ENCODE results near the gene HSPB7.
"Not testable (repeated sequence)": the region's sequence is repeated elsewhere in the genome, so short reads cannot be mapped to it uniquely, and the experiment has no call there.

Gene HSPB7

DNA sequence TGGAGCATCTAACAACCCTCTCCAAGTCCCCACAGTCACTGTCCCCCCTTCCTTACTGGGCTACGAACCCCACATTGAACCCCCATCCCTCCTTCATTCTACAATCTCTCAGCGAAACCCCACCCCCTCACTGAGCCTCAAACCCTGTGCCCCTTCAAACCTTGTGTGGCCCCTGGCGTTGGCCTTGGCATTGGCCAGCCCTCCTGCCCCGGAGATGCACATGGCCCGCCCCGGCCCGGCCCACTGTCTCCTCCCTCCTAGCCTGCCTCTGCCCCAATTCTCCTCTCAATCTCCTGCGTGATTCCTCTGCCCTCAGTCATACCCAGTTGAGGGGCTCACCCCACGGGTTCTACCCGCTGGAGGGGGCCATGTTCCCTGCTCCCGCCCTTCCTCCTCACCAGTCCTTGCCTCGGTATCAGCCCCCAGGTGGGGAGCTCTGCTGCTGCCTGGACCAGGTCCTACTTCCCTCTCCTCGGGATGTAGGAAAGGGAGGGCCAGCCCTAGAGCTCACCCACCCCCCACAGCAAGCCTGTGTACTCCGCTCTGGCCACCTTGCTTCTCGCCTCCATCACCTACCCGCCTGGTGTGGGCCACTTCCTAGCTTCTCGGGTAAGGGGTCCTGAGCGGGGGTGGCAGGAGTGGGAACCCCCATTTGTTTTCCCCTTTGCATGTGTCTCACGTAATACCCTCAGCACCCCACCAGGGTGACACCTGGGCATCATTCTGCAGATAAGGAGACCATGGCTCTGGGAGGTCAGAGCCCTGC, 10.6 kb upstream of the HSPB7 start:
- H3K27me3 ChIP-seq (ENCODE audit: control insufficient read depth, insufficient read depth, low read length): no peaks in the 10 kb centered on the region
- no peak overlapping the region for H3K9ac ChIP-seq (ENCODE audit: low read length)
- no peak overlapping the region for H3K27ac ChIP-seq (ENCODE audit: low read depth, low read length)
- no peaks in the 10 kb centered on the region for H3K36me3 ChIP-seq (ENCODE audit: control insufficient read depth, insufficient read depth, low read length)
- no peak overlapping the region for H3K4me3 ChIP-seq (ENCODE audit: low read length)
- H3K4me1 ChIP-seq (ENCODE audit: control insufficient read depth, insufficient read depth, low read length): peaks cover 2% of the 10 kb centered on the region

DNA sequence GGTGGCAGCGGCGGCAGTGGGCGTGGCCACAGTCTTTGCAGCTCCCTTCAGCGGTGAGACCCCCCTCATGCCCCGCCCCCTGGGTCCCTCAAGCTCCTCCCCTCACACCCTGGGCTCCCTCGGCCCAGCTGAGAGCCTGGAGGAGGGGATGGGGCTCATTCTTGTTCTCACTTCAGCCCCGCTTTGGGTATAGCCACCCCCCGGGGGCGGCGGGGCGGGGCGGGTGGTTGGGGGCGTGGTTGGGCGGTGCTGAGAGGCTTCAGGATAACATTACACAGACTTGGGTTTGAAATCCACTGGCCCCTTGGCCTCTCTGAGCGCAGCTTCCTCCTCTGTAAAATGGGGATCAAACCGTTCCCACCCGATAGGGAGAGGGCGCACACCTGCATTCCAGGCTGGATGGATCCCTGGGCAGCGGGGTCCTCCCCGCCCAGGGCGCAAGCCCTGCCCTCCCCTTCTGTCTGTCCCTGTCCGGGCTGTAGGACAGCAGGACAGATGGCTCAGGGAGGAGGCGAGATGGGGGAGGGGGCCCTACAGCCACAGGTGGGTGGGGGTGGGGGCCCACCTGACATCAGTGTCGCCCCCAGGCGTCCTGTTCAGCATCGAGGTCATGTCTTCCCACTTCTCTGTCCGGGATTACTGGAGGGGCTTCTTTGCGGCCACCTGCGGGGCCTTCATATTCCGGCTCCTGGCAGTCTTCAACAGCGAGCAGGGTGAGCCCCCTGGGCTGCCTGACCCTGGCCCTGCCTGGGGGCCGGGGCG, 9.1 kb upstream of the HSPB7 start:
- Histone ChIP-seq H3K4me1 (ENCODE audit: control insufficient read depth, insufficient read depth, low read length) (peaks cover 2% of the 10 kb centered on the region), H3K9ac (ENCODE audit: low read length) (peak overlapping the region; percentile 11), H3K27ac (ENCODE audit: low read depth, low read length) (peak overlapping the region; percentile 40), H3K36me3 (ENCODE audit: control insufficient read depth, insufficient read depth, low read length) (no peaks in the 10 kb centered on the region), H3K27me3 (ENCODE audit: control insufficient read depth, insufficient read depth, low read length) (no peaks in the 10 kb centered on the region), H3K4me3 (ENCODE audit: low read length) (peak overlapping the region; percentile 48)

DNA sequence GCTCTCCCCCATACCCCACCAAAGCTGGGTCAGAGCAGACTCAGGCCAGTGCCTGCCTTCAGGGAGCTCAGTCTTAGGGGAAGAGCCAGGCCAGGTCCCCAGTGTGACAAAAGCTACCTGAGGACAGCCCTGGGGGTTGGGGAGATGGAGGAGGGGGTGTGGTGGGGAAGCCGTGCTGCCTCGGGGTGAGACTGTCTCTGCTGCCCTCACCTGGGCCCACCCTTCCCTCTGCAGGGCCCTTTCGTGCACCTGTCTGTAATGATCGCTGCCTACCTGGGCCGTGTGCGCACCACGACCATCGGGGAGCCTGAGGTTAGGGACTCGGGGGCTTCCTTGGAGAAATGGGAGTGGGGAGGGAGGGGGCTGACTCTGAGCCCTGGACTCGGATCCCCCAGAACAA, 8.5 kb upstream of the HSPB7 start:
- H3K9ac ChIP-seq (ENCODE audit: low read length); H3K4me1 ChIP-seq (ENCODE audit: control insufficient read depth, insufficient read depth, low read length); H3K4me3 ChIP-seq (ENCODE audit: low read length); H3K27ac ChIP-seq (ENCODE audit: low read depth, low read length); H3K27me3 ChIP-seq (ENCODE audit: control insufficient read depth, insufficient read depth, low read length); H3K36me3 ChIP-seq (ENCODE audit: control insufficient read depth, insufficient read depth, low read length): not testable (repeated sequence)

GRCh38 chr1:16023050-16023653, 5.3 kb upstream of the HSPB7 start:
- Histone ChIP-seq H3K9ac (ENCODE audit: low read length) (no peak overlapping the region), H3K36me3 (ENCODE audit: control insufficient read depth, insufficient read depth, low read length) (no peaks in the 10 kb centered on the region), H3K27ac (ENCODE audit: low read depth, low read length) (no peak overlapping the region), H3K4me1 (ENCODE audit: control insufficient read depth, insufficient read depth, low read length) (peaks cover 32% of the 10 kb centered on the region), H3K27me3 (ENCODE audit: control insufficient read depth, insufficient read depth, low read length) (no peaks in the 10 kb centered on the region), H3K4me3 (ENCODE audit: low read length) (no peak overlapping the region)

DNA sequence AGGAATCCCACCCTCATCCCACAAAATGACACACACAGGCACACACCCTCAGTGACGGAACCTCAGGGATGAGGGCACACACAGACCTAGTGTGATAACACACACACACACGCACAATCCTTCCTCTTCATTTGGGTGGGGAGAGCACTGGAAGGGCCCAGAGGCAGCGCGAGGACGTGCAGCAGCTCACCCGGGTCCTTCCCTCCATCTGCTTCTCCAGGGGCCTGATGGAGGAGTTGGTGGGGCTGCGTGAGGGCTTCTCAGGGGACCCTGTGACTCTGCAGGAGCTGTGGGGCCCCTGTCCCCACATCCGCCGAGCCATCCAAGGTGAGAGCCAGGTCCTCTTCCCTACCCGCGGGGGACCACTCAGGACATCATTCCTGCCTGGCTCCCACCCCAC, 4.5 kb upstream of the HSPB7 start:
- peak overlapping the region; percentile 19 for H3K27ac ChIP-seq (ENCODE audit: low read depth, low read length)
- H3K4me3 ChIP-seq (ENCODE audit: low read length): no peak overlapping the region
- H3K36me3 ChIP-seq (ENCODE audit: control insufficient read depth, insufficient read depth, low read length): no peaks in the 10 kb centered on the region
- H3K9ac ChIP-seq (ENCODE audit: low read length): no peak overlapping the region
- H3K27me3 ChIP-seq (ENCODE audit: control insufficient read depth, insufficient read depth, low read length): no peaks in the 10 kb centered on the region
- H3K4me1 ChIP-seq (ENCODE audit: control insufficient read depth, insufficient read depth, low read length): peaks cover 34% of the 10 kb centered on the region

GRCh38 chr1:16021681-16022080, 3.8 kb upstream of the HSPB7 start, which contains the start of gene CLCNKA:
Gene CLCNKA (plus strand): TSS chr1:16022036. CDS start chr1:16022620, 584 bp downstream.
- H3K36me3 ChIP-seq (ENCODE audit: control insufficient read depth, insufficient read depth, low read length): no peaks in the 10 kb centered on the region
- no peak within 1 kb of the TSS for H3K4me3 ChIP-seq (ENCODE audit: low read length)
- H3K9ac ChIP-seq (ENCODE audit: low read length): no peak within 1 kb of the TSS
- H3K27me3 ChIP-seq (ENCODE audit: control insufficient read depth, insufficient read depth, low read length): no peaks in the 10 kb centered on the region
- peak within 1 kb of the TSS; percentile 99 for H3K27ac ChIP-seq (ENCODE audit: low read depth, low read length)
- peaks cover 34% of the 10 kb centered on the region for H3K4me1 ChIP-seq (ENCODE audit: control insufficient read depth, insufficient read depth, low read length)

- H3K27me3 ChIP-seq (ENCODE audit: control insufficient read depth, insufficient read depth, low read length); H3K9ac ChIP-seq (ENCODE audit: low read length); H3K4me3 ChIP-seq (ENCODE audit: low read length); H3K36me3 ChIP-seq (ENCODE audit: control insufficient read depth, insufficient read depth, low read length): not testable (repeated sequence)
- Histone ChIP-seq H3K27ac (ENCODE audit: low read depth, low read length) (peak overlapping the region; percentile 99), H3K4me1 (ENCODE audit: control insufficient read depth, insufficient read depth, low read length) (peaks cover 37% of the 10 kb centered on the region)
These were observed 3.0 kb upstream of the HSPB7 start for GRCh38 chr1:16020878-16021277.

- no peaks in the 10 kb centered on the region for H3K36me3 ChIP-seq (ENCODE audit: control insufficient read depth, insufficient read depth, low read length)
- H3K27me3 ChIP-seq (ENCODE audit: control insufficient read depth, insufficient read depth, low read length): no peaks in the 10 kb centered on the region
- H3K27ac ChIP-seq (ENCODE audit: low read depth, low read length): peak overlapping the region; percentile 99
- no peak overlapping the region for H3K9ac ChIP-seq (ENCODE audit: low read length)
- H3K4me3 ChIP-seq (ENCODE audit: low read length): no peak overlapping the region
- H3K4me1 ChIP-seq (ENCODE audit: control insufficient read depth, insufficient read depth, low read length): peaks cover 41% of the 10 kb centered on the region
These were observed 2.5 kb upstream of the HSPB7 start for GRCh38 chr1:16020325-16020724.

DNA sequence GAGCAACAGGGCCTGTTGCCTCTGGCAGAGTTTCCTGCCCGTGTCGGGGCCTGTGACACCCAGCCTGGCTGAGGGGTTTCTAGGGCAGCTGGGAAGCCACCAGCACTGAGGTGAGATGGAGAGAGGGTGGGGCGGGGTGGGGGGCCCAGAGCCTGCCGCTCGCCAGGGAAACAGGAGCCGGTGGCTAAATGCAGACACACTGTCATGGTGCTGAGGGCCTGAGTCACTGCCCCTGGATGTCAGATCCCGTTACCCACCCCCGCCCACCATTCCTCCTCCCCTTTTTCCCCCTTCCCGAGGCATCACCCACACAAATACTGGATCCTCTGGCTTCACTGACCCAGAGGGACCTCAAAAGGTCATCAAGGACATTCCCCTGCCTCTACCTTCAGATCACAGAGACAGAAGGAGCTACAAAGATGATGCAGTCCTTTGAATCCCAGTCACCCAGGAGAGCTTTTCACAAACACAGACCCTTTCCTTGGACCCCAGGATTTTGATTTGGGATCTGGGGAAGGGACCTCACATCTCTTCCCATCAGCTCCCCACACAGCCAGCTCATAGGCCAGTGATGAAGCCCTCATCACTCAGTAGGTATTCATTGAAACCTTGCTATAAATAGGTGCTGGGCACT, 1.9 kb upstream of the HSPB7 start:
- Histone ChIP-seq H3K27ac (ENCODE audit: low read depth, low read length) (peak overlapping the region; percentile 99), H3K4me1 (ENCODE audit: control insufficient read depth, insufficient read depth, low read length) (peaks cover 47% of the 10 kb centered on the region), H3K4me3 (ENCODE audit: low read length) (no peak overlapping the region), H3K27me3 (ENCODE audit: control insufficient read depth, insufficient read depth, low read length) (no peaks in the 10 kb centered on the region), H3K9ac (ENCODE audit: low read length) (no peak overlapping the region), H3K36me3 (ENCODE audit: control insufficient read depth, insufficient read depth, low read length) (no peaks in the 10 kb centered on the region)

- Histone ChIP-seq H3K4me1 (ENCODE audit: control insufficient read depth, insufficient read depth, low read length) (peaks cover 51% of the 10 kb centered on the region), H3K4me3 (ENCODE audit: low read length) (no peak overlapping the region), H3K36me3 (ENCODE audit: control insufficient read depth, insufficient read depth, low read length) (no peaks in the 10 kb centered on the region), H3K27ac (ENCODE audit: low read depth, low read length) (peak overlapping the region; percentile 99), H3K27me3 (ENCODE audit: control insufficient read depth, insufficient read depth, low read length) (no peaks in the 10 kb centered on the region), H3K9ac (ENCODE audit: low read length) (peak overlapping the region; percentile 50)
These were observed 1.2 kb upstream of the HSPB7 start for GRCh38 chr1:16018749-16019643.

- peaks cover 57% of the 10 kb centered on the region for H3K4me1 ChIP-seq (ENCODE audit: control insufficient read depth, insufficient read depth, low read length)
- no peak overlapping the region for H3K9ac ChIP-seq (ENCODE audit: low read length)
- no peaks in the 10 kb centered on the region for H3K27me3 ChIP-seq (ENCODE audit: control insufficient read depth, insufficient read depth, low read length)
- H3K4me3 ChIP-seq (ENCODE audit: low read length): peak overlapping the region; percentile 51
- peak overlapping the region; percentile 99 for H3K27ac ChIP-seq (ENCODE audit: low read depth, low read length)
- no peaks in the 10 kb centered on the region for H3K36me3 ChIP-seq (ENCODE audit: control insufficient read depth, insufficient read depth, low read length)
These were observed 465 bp upstream of the HSPB7 start for GRCh38 chr1:16018308-16018707.
